Peyer's patch (tissue), 4 donors: ENCODE data around the gene P2RY2. TPM values are rescaled to one million over a fixed set of nuclear protein-coding genes. Genes with fewer than 3 reads are reported as not detected.

Experiments used
- DNase-seq, 3 donors: peaks; one replicate each; pipeline ENCODE4 v3.0.0-alpha.2; 2017 to 2019
- H3K27ac ChIP-seq, 4 donors: fragments of 200-600 bp; sonication (generic); one replicate each; pipeline ENCODE4 v1.5.1; 2016 to 2019
- H3K27me3 ChIP-seq, 2 donors: fragments of 200-600 bp; sonication (generic); one replicate each; pipeline ENCODE4 v1.5.1; 2019
- H3K36me3 ChIP-seq, 3 donors: fragments of 200-600 bp; sonication (generic); one replicate each; pipeline ENCODE4 v1.5.1; 2016 to 2019
- H3K4me1 ChIP-seq, 4 donors: fragments of 200-600 bp; sonication (generic); one replicate each; pipeline ENCODE4 v1.5.1; 2016 to 2019
- H3K4me3 ChIP-seq, 4 donors: fragments of 200-600 bp; sonication (generic); 1 replicate in 3 of 4; 2 replicates in 1 of 4; pipeline ENCODE4 v1.5.1; 2016 to 2019; ENCODE audit warnings: mild to moderate bottlenecking in 1 of 4
- H3K9me3 ChIP-seq, 4 donors: fragments of 200-600 bp; sonication (generic); one replicate each; pipeline ENCODE4 v1.5.1; 2016 to 2019; ENCODE audit warnings: mild to moderate bottlenecking in 1 of 4
- POLR2A ChIP-seq, 2 donors: fragments of 450-650 bp; IDR thresholded peaks; one replicate each; pipeline ENCODE4 v1.5.1; 2017; ENCODE audit warnings: antibody characterized with exemption in 2 of 2, mild to moderate bottlenecking in 2 of 2, moderate library complexity in 2 of 2
- total RNA-seq, 4 donors: library from RNA; depleted of rRNA; stranded (reverse); fragments of >200 nt; gene quantifications; one replicate each; pipeline ENCODE4 v1.1.0, GENCODE V29; 2016
- TF ChIP-seq, protein P1 (sequence below), 6 experiments: fragments of 450-650 bp in 4 of 6; fragments of 200-600 bp in 2 of 6; sonication (generic) in 1 of 6; IDR thresholded peaks; one replicate each; pipeline ENCODE4 v1.5.1; 2017 to 2019; ENCODE audit warnings: antibody characterized with exemption in 6 of 6, mild to moderate bottlenecking in 3 of 6, moderate library complexity in 1 of 6

Gene P2RY2
- total RNA-seq, 4 donors from 2014 or later = 6.6 to 42.7 (median 33.5) TPM

- TF ChIP-seq, protein P1, sequence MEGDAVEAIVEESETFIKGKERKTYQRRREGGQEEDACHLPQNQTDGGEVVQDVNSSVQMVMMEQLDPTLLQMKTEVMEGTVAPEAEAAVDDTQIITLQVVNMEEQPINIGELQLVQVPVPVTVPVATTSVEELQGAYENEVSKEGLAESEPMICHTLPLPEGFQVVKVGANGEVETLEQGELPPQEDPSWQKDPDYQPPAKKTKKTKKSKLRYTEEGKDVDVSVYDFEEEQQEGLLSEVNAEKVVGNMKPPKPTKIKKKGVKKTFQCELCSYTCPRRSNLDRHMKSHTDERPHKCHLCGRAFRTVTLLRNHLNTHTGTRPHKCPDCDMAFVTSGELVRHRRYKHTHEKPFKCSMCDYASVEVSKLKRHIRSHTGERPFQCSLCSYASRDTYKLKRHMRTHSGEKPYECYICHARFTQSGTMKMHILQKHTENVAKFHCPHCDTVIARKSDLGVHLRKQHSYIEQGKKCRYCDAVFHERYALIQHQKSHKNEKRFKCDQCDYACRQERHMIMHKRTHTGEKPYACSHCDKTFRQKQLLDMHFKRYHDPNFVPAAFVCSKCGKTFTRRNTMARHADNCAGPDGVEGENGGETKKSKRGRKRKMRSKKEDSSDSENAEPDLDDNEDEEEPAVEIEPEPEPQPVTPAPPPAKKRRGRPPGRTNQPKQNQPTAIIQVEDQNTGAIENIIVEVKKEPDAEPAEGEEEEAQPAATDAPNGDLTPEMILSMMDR (IDR thresholded peaks at IDR 0.05) = no peak
- H3K4me3 ChIP-seq = no peak overlapping the region
- H3K4me1 ChIP-seq = no peaks in the 10 kb centered on the region
- H3K27me3 ChIP-seq = no peaks in the 10 kb centered on the region
- no peak overlapping the region for H3K27ac ChIP-seq
- H3K36me3 ChIP-seq = peaks cover 0 to 14% (median 0%) of the 10 kb centered on the region in 3 donors
- peak in 1 of 3 donors; percentile 43 for DNase-seq
- no peaks in the 10 kb centered on the region for H3K9me3 ChIP-seq
Observed at GRCh38 chr11:73234471-73235181, 16.5 kb downstream of the P2RY2 start.

DNA sequence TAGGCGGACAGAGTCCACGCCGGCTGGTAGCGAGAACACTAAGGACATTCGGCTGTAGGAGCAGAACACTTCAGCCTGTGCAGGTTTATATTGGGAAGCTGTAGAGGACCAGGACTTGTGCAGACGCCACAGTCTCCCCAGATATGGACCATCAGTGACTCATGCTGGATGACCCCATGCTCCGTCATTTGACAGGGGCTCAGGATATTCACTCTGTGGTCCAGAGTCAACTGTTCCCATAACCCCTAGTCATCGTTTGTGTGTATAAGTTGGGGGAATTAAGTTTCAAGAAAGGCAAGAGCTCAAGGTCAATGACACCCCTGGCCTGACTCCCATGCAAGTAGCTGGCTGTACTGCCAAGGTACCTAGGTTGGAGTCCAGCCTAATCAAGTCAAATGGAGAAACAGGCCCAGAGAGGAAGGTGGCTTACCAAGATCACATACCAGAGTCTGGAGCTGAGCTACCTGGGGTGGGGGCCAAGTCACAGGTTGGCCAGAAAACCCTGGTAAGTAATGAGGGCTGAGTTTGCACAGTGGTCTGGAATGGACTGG is 17.2 kb downstream of the P2RY2 start:
- TF ChIP-seq, protein P1 (IDR thresholded peaks at IDR 0.05) = no peak
- TF ChIP-seq POLR2A (IDR thresholded peaks at IDR 0.05) = no peak
- no peaks in the 10 kb centered on the region for H3K9me3 ChIP-seq
- H3K27me3 ChIP-seq = no peaks in the 10 kb centered on the region
- H3K36me3 ChIP-seq = peaks cover 0 to 14% (median 0%) of the 10 kb centered on the region in 3 donors
- H3K4me3 ChIP-seq = no peak overlapping the region
- no peak overlapping the region for H3K27ac ChIP-seq
- DNase-seq = no peak
- H3K4me1 ChIP-seq = no peaks in the 10 kb centered on the region

- no peaks in the 10 kb centered on the region for H3K9me3 ChIP-seq
- H3K27me3 ChIP-seq = no peaks in the 10 kb centered on the region
- no peak overlapping the region for H3K4me3 ChIP-seq
- TF ChIP-seq, protein P1 (IDR thresholded peaks at IDR 0.05) = no peak
- no peak for TF ChIP-seq POLR2A (IDR thresholded peaks at IDR 0.05)
- no peak for DNase-seq
- no peaks in the 10 kb centered on the region for H3K4me1 ChIP-seq
- H3K36me3 ChIP-seq = peaks cover 0 to 14% (median 0%) of the 10 kb centered on the region in 3 donors
- H3K27ac ChIP-seq = no peak overlapping the region
Observed at GRCh38 chr11:73236205-73236765, 18.2 kb downstream of the P2RY2 start.

DNA sequence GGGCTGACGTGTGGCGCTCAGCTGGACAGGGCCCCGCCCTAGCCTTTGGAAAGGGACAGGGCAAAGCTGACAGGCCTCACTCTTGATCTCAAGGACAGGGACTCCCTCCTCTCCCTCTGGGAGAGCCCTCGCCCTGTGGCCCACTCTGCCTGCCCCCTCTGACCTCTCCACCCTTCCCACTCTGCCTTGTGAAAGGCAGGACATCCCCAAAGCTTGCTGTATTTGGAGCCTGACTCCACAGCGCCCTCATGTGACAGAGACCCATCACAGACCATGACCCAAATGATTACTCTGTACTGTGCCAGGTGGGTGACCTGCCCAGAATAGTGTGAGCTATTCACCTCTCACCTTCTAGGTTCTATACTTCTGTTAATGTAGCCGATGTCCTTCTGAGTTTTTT is 18.8 kb downstream of the P2RY2 start:
- DNase-seq = peak; percentile 23 to 73 (median 68)
- no peak overlapping the region for H3K4me3 ChIP-seq
- TF ChIP-seq, protein P1 (IDR thresholded peaks at IDR 0.05) = peak in 5 of 6 experiments; percentile 14 to 72 (median 64)
- TF ChIP-seq POLR2A (IDR thresholded peaks at IDR 0.05) = no peak

DNA sequence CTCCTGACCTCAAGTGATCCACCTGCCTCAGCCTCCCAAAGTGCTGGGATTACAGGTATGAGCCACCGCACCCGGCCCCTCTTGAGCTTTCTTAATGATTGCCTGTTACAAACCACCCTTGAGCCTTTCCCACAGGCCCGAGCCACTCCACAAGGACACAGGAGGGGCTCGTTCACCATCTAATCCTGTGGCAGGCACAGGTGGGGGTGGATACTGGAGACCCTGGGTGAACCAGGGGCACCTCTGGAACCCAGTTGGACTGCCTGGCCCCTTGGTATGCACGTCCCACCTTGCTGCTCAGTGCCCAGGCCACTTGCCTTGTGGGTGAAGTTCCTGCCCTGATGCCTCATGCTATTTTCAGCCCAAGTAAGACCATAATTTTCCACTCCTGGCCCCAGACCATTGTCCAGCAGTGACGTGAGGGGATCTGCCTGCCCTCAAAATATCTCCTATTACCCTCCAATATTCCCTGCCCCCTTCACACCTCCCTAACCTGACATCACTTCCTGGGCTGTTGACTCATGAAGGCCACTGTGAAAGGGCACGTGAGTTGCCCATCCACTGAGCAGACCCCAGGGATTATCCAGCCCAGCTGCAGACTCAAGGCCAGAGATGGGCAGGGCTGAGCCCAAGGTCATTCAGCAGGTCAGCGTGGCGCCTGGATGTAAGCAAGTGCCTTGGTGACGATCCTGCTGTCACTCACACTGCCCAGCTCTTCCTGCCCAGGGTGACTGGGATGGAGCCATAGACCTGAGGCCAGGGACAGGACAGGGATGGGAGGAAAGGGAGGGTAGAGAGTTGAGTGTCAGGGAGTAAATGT is 19.6 kb downstream of the P2RY2 start:
- no peak for TF ChIP-seq POLR2A (IDR thresholded peaks at IDR 0.05)
- TF ChIP-seq, protein P1 (IDR thresholded peaks at IDR 0.05) = no peak

More for the DNA sequence above, 18.8 kb downstream of the P2RY2 start:
- Histone ChIP-seq H3K27me3 (no peaks in the 10 kb centered on the region), H3K36me3 (peaks cover 0 to 14% (median 0%) of the 10 kb centered on the region in 3 donors), H3K9me3 (no peaks in the 10 kb centered on the region), H3K27ac (no peak overlapping the region), H3K4me1 (no peaks in the 10 kb centered on the region)

More for the DNA sequence above, 19.6 kb downstream of the P2RY2 start:
- DNase-seq = peak in 1 of 3 donors; percentile 32
- H3K27me3 ChIP-seq = no peaks in the 10 kb centered on the region
- H3K9me3 ChIP-seq = no peaks in the 10 kb centered on the region
- no peak overlapping the region for H3K4me3 ChIP-seq
- H3K4me1 ChIP-seq = no peaks in the 10 kb centered on the region
- no peak overlapping the region for H3K27ac ChIP-seq
- H3K36me3 ChIP-seq = peaks cover 0 to 14% (median 0%) of the 10 kb centered on the region in 3 donors
